Iris pigment epithelial cell (primary cell): Measurements from ENCODE around the gene PITPNM3.

ENCODE experiments used
- DNase-seq: peaks from one replicate; pipeline ENCODE4 v3.0.0-alpha.2; 2011; ENCODE audit warnings: low read depth

Gene PITPNM3

GRCh38 chr17:6462692-6463091, 93.7 kb downstream of the PITPNM3 start:
- no peak for DNase-seq

GRCh38 chr17:6461792-6462524, 94.4 kb downstream of the PITPNM3 start:
- DNase-seq = no peak

- no peak for DNase-seq
Observed at GRCh38 chr17:6461246-6461645, 95.1 kb downstream of the PITPNM3 start.

DNA sequence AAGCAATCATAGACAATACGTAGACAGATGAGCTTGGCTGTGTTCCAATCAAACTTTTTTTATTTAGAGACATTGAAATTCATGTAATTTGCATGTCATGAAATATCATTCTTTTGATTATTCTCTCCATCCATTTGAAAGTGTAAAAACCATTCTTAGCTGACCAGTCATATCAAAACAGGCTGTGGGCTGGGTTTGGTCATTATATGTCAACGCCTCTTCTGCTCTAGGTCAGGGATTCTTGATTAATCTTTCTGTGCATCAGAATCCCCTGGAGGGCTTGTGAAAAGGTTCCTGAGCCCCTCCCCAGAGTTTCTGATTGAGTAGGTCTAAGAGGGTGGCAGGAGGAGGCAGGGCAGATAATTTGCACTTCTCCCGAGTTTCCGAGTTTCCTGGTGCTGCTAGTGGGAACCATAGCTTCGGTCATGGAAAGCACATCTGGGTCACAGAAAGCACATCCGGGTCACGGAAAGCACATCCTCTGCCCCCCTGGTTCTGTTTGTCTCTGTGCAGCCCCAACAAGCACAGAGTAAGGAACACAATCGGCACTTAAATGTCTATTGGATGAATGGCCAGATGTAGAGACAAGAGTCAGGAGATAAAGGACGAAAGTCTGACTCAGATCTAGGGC, 95.7 kb downstream of the PITPNM3 start:
- DNase-seq = no peak

DNA sequence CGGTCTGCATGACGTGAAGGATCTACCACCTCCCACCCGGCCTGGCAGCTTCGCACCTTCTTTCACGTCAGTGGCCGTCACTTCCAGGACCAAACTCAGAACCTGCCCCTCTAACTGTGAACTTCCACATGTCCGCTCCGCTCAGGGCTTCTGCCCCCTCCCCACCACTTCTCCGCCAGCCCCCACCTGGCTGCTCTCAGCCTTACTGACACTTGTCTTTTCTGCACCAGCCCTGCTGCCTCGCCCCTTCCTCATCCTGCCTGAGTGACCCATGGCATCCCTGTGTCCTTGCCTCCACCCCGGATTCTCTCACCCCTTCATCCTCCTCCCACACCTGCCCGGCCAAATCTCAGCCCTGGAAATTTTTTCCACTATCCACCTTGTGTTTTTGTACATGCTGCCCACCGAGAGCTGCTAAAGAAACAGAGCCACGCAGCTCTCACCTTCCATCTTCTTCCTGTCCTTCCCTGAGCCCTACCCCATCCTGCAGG, 97.8 kb downstream of the PITPNM3 start:
- DNase-seq = no peak

- no peak for DNase-seq
Observed at GRCh38 chr17:6457688-6458459, 98.5 kb downstream of the PITPNM3 start.

- DNase-seq = peak; percentile 60
Observed at GRCh38 chr17:6456914-6457687, 99.3 kb downstream of the PITPNM3 start.

DNA sequence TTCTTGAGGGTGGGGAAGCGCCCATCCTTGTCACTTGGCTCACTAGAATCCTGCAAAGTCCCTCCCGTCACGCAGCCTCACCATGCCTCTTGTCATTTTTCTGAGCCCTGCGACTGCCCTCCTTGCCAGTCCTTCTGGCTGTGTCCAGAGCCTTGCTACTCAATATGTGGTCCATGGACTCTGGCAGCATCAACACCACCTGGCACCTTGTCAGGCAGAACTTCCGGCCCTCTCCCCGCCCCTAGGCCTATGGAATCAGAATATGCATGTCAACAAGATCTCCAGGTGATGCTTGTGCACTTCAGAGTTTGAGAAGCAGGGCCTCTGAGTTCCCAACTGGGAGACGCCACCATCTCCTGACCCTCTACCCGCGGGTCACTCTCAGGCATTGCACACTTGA, 100.0 kb downstream of the PITPNM3 start:
- no peak for DNase-seq

DNA sequence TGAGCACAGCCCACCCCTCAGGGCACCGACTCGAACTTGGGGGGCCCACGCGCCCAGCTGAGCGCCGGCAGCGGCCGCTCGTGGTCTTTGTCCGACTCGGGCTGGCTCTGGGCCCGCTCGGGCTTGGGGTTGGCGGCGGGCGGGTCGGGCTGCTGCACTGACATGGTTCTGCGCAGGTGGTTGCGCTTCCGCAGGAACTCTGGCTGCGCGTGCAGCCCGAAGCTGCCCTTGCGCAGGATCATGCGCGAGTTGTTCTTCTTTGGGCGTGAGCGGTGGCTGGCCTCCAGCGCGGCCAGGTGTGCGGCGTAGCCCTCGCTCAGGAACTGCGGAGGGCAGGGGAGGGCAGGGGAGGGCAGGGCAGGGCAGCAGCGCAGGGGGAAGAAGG, 101.0 kb downstream of the PITPNM3 start:
- peak; percentile 33 for DNase-seq

- no peak for DNase-seq
Observed at GRCh38 chr17:6454495-6455320, 101.6 kb downstream of the PITPNM3 start.

DNA sequence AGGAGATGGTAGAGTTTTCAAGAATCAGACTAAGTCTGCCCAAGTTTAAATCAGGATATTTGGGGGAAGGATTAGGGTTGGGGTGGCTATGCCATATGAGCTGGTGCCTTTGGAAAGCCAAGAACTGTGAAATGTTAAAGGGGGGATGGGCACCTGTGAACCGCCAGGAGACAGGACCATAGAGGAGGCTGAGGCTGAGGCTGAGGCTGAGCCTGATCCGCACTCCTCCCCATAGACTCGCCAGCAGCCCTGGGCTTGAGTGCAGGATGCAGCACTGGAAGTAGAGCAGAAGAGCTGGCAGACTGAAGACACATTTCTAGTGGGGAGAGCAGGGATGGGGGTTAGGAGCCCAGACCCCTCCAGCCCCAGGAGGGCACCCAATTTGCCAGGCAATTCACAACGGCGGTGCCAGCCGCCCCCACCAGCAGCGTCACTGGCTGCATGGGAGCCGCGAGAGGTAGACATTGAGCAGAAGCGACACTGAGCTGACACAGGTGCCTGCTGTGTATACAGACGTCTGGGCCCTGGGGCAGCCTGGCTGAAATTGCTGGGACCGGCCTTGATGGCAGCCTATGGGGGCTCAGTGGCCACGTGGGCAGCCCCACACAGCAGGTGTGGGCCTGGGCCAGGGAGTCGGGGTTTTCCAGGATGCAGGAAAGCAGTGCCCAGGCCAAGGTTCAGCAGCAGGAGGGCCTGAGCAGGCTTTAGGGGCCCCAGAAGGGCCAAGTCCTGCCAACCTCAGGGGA, 102.9 kb downstream of the PITPNM3 start:
- DNase-seq = no peak

DNA sequence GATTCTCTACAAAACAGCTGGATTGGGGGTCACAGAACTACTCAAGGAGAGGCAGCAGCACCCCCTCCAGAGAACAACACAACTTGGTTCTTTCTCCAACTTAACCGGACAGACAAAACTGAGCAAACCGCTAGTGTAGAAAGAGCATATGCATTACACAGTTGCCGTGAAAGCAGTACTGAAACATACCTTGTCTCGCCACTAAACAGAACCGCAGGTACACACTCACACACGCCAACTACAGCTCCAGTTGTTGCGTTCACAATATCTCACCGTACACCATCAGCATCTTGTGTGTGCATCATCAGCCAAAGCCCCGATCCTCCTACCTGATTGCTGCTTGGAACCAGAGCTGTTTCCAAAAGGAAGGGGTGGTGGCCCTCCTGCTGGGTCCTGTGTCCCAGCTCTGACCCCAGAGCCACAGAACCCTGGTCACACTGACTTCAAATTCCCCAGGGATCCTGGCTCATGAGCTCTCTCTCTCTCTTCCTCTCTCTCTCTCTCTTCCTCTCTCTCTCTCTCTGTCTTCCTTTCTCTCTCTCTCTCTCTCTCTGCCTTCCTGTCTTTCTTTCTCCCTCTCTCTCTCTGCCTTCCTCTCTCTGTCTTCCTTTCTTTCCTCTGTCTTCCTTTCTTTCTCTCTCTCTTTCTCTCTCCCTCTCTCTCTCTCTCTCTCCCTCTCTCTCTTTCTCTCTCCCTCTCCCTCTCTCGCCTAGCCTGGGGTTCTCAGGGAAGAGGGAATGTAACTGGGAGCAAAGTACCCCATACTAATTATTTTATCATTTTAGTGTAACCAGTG, 103.7 kb downstream of the PITPNM3 start:
- no peak for DNase-seq

- DNase-seq = no peak
Observed at GRCh38 chr17:6450926-6451832, 105.2 kb downstream of the PITPNM3 start.

GRCh38 chr17:6449307-6449706, 107.0 kb downstream of the PITPNM3 start:
- DNase-seq = no peak

GRCh38 chr17:6448473-6448872, 107.9 kb downstream of the PITPNM3 start:
- DNase-seq = no peak

GRCh38 chr17:6446516-6447100, 109.7 kb downstream of the PITPNM3 start:
- no peak for DNase-seq

- no peak for DNase-seq
Observed at GRCh38 chr17:6444571-6445335, 111.6 kb downstream of the PITPNM3 start.
